Upper lobe of right lung (tissue), 1 donor: ENCODE data around the gene HSD17B8. TPM values are rescaled to one million over a fixed set of nuclear protein-coding genes. Genes with fewer than 3 reads are reported as not detected.

Experiments used
- ATAC-seq: fragments of 200-7000 bp; cut with Tn5 transposase; one replicate; pipeline ENCODE4 v1.9.1; 2020; ENCODE audit warnings: mild to moderate bottlenecking, moderate library complexity
- DNase-seq: peaks from one replicate; pipeline ENCODE4 v3.0.0-alpha.2; 2020
- H3K27ac ChIP-seq: fragments of 200-600 bp; one replicate; pipeline ENCODE4 v1.8.0; 2022
- H3K27me3 ChIP-seq: fragments of 200-600 bp; one replicate; pipeline ENCODE4 v1.8.0; 2022; ENCODE audit warnings: mild to moderate bottlenecking
- H3K36me3 ChIP-seq: fragments of 200-600 bp; one replicate; pipeline ENCODE4 v1.8.0; 2022
- H3K4me1 ChIP-seq: fragments of 200-600 bp; one replicate; pipeline ENCODE4 v1.8.0; 2022
- H3K4me3 ChIP-seq: fragments of 200-600 bp; one replicate; pipeline ENCODE4 v1.8.0; 2022; ENCODE audit warnings: mild to moderate bottlenecking
- H3K9me3 ChIP-seq: fragments of 200-600 bp; one replicate; pipeline ENCODE4 v1.8.0; 2022
- intact Hi-C: fragments of 100-400 bp; cut with DNase I; formaldehyde crosslinking; loops from one replicate; pipeline ENCODE4 v1.11.0; 2022
- total RNA-seq: library from RNA; stranded (reverse); fragmentation: NEBNext Ultra II Directional; extraction: Animal tissue kit (Norgen Biotek cat#: 25700); gene quantifications from one replicate; pipeline ENCODE4 v1.2.1, GENCODE V29; 2021
- TF ChIP-seq, protein P1 (sequence below): fragments of 200-600 bp; IDR thresholded peaks from one replicate; pipeline ENCODE4 v1.8.0; 2022; ENCODE audit warnings: antibody characterized with exemption
- donor health status: DM: no; HTN: yes; CAD: no; lungs with severe emphysema.

The HSD17B8 gene
- total RNA-seq, 1 donor from 2014 or later: 14.7 TPM

DNA sequence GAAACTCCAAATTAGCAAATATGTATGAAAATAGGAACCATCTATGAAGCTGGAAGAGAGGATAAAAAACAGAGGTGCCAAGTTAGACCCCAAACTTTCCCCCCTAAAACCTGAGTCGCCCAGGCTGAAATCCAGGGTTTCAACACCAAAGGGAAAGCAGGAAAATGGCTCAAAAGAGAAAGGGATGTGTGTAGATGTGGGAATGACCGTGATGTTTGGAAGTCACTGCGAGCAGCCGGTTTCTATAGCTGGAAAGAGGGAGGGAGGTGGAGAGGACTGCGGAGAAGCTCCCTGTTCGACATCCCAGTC is 8.4 kb downstream of the HSD17B8 start:
- Histone ChIP-seq H3K36me3 (peaks cover 21% of the 10 kb centered on the region), H3K27me3 (no peaks in the 10 kb centered on the region), H3K27ac (no peak overlapping the region), H3K9me3 (no peaks in the 10 kb centered on the region), H3K4me3 (peak overlapping the region; percentile 47), H3K4me1 (peaks cover 25% of the 10 kb centered on the region)
- TF ChIP-seq, protein P1, sequence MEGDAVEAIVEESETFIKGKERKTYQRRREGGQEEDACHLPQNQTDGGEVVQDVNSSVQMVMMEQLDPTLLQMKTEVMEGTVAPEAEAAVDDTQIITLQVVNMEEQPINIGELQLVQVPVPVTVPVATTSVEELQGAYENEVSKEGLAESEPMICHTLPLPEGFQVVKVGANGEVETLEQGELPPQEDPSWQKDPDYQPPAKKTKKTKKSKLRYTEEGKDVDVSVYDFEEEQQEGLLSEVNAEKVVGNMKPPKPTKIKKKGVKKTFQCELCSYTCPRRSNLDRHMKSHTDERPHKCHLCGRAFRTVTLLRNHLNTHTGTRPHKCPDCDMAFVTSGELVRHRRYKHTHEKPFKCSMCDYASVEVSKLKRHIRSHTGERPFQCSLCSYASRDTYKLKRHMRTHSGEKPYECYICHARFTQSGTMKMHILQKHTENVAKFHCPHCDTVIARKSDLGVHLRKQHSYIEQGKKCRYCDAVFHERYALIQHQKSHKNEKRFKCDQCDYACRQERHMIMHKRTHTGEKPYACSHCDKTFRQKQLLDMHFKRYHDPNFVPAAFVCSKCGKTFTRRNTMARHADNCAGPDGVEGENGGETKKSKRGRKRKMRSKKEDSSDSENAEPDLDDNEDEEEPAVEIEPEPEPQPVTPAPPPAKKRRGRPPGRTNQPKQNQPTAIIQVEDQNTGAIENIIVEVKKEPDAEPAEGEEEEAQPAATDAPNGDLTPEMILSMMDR: no peak
- intact Hi-C loops: no loop called here
- ATAC-seq: no peak
- DNase-seq: no peak

DNA sequence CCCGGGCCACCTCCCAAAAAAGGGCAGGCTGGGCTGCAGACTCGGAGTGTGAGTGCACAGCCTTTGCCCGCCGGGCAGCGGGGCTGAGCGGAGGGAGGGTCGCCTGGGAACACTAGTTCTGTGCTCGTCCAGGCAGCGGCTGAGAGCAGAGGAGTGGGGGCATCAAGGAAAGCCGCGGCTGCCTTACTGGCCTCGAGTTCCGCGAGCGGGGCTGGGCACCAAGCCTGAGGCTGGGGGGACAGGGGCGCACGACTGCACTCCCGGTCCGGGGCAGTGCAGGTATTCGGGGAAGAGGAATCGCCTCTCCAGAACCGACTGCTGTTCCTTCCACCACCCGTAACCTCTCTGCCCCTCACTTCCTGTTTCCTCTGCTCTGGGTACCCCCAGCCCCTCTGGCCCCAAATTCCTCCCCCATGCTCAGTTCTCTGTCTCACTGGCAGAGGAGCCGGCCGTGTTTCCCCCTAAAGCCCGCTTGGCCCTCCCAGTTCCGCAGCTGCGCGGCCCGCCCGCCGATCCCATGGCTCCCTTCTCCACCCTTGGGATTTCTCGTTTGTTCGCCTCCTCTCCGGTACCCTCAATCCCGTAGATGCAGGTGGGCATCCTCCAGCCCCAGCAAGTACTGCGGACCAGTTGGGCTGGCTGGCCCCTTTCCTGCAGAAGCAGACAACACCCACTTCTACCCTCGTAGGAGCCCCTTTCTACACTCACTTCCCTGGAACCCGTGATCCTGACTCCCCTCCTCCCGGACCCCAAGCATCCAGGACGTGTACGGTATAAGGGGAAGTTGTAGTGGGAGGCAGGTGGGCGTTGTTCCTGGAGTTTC is 8.9 kb downstream of the HSD17B8 start:
- no peaks in the 10 kb centered on the region for H3K9me3 ChIP-seq
- peaks cover 25% of the 10 kb centered on the region for H3K4me1 ChIP-seq
- H3K27ac ChIP-seq: no peak overlapping the region
- DNase-seq (no peak), ATAC-seq (peak; percentile 14)
- no peaks in the 10 kb centered on the region for H3K27me3 ChIP-seq
- TF ChIP-seq, protein P1: no peak
- intact Hi-C loops: no loop called here
- peak overlapping the region; percentile 47 for H3K4me3 ChIP-seq
- peaks cover 21% of the 10 kb centered on the region for H3K36me3 ChIP-seq

DNA sequence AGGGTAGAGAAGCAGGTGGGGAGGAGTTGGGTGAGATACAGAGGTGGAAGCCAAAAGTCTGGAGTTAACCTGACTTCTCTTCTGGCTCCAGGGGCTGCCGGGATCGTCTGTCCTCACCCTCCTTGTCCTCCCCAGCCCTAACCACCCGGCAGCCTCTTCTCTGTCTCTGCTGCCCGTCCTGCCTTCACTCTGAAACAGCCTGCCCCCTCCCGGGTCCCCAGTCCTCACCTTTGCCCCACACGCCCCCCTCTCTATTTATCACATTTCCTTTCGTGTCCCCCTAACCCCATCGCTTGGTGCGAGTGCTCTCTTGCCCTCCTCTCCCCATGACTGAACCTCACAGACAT is 9.5 kb downstream of the HSD17B8 start:
- intact Hi-C loops: no loop called here
- Histone ChIP-seq H3K27ac (no peak overlapping the region), H3K9me3 (no peaks in the 10 kb centered on the region), H3K36me3 (peaks cover 21% of the 10 kb centered on the region), H3K4me1 (peaks cover 22% of the 10 kb centered on the region), H3K27me3 (no peaks in the 10 kb centered on the region), H3K4me3 (peak overlapping the region; percentile 47)
- ATAC-seq: no peak
- TF ChIP-seq, protein P1: no peak
- DNase-seq: no peak

DNA sequence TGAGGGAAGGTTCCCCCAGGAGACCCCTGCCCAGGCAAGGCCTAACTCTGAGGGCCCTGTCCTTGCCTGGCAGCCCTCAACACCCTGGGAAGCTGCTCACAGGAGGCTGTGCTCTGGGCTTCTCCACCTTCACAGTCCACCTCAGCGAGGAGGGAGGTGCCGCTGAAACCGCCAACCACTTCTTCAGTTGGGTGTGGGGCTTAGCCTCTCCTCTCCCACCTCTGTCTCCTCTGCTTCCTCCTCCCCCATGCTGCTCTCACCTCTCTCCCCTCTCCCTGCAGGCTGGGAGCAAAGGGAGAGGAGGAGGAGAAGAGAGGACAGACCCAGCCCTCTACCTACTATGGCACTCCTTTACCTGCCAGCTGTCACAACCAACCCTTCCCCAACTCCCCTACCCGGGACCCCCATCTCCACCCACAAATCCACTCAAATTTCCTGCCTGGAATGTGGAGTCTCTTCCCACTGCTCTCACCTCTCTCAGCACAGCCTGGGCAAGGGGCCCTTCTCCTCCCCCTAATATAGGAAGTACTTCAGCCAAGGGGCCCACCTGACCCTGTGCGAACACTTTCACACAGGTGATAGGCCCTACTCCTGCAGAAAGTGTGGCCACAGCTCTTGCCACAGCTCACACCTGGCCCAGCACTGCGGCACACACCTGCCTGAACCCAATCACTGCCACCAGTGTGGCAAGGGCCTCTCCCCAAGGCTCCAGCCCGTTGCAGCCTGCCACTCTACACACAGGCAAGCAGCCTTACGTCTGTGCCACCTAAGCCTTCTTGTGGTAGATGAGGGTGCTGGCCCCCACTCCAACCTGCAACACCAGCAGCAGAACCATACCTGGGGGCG is 11.0 kb downstream of the HSD17B8 start:
- peaks cover 8% of the 10 kb centered on the region for H3K36me3 ChIP-seq
- DNase-seq: no peak
- H3K4me1 ChIP-seq: peaks cover 17% of the 10 kb centered on the region
- TF ChIP-seq, protein P1: no peak
- peaks cover 9% of the 10 kb centered on the region for H3K27me3 ChIP-seq
- H3K4me3 ChIP-seq: no peak overlapping the region
- ATAC-seq: no peak
- H3K27ac ChIP-seq: no peak overlapping the region
- H3K9me3 ChIP-seq: no peaks in the 10 kb centered on the region
- intact Hi-C loops: no loop called here

DNA sequence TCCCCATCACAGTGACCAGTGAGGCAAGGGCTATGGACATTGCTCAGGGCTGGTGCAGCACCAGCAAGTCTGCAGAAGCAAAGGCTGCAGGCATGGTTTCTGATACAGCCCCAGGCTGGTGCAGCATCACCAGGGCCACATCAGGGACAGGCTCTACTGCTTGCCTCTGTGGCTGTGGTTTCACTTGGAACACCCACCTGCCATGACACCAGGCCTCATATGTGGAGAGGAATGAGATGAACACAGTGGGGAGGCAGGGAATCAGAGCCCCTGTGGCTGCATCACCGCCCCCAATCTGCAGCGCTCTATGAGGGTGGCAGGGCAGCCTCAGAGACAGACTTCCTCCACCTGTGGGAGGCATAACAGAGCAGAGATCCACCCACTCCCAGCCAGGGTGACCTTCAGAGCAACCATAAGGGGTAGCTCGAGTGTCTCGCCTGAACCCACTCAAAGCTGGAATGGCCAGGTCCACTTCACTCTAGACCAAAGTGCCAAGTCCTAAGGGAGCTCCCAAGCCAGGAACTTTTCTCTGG is 11.7 kb downstream of the HSD17B8 start:
- intact Hi-C loops: no loop called here
- Histone ChIP-seq H3K27me3 (peaks cover 16% of the 10 kb centered on the region), H3K36me3 (peaks cover 6% of the 10 kb centered on the region), H3K27ac (no peak overlapping the region), H3K9me3 (no peaks in the 10 kb centered on the region), H3K4me3 (no peak overlapping the region), H3K4me1 (peaks cover 17% of the 10 kb centered on the region)
- TF ChIP-seq, protein P1: no peak
- DNase-seq (no peak), ATAC-seq (no peak)
